Measurements from ENCODE around the gene AMOT.

The AMOT gene

DNA sequence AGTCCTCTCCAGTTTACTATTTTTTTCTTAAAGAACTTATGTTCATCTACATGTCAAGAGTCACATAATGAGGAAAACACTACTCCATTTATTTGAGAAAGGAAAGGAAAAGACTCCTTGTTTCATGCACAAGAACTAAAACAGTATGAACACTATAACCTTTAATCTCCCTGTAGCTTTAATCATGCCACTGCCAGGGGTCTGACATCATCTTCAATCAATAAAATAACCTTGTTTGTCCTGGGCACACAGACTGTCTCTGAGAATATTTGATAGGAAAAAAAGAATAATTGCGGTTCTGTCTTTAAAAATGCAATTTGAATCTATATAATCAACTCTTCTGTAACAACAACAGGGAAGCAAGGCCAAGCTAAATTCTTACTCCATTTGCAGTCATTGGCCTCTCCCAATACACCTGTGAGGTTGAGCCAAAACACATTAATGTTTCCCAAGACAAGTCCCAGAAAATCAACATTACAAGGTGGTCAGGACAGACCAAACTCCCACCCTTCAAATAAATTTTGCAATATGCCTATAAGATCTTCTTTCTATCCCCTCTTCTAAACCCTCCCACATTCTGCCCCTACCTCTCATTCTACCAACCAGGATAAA lies 13.2 kb downstream of the AMOT start:
- H3K9me3 Mint-ChIP-seq = no peaks in the 10 kb centered on the region
- ATAC-seq = no peak
- H3K4me1 Mint-ChIP-seq = no peaks in the 10 kb centered on the region
- DNase-seq = no peak
- H3K27ac Mint-ChIP-seq = no peak overlapping the region
- H3K36me3 Mint-ChIP-seq (ENCODE audit: low read depth) = no peaks in the 10 kb centered on the region
- no peaks in the 10 kb centered on the region for H3K27me3 Mint-ChIP-seq
- H3K4me3 Mint-ChIP-seq = no peak overlapping the region

DNA sequence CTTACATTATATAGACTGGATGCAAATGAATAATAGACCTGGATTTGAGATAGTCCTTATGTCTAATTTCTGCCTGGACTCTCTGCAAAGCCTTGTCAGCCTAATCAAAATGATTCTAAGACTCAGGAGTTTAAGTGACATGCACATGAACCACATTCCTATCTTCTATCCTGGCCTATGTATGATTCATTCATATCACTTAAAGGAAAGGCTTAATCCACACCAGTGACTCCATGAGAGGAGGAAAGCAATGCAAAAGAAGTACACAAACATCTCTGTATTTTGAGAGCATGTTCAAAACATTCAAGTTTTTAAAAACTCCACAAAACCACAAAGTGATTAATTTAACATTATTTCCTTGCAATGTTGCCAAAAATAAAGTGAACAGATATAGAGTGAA lies 14.6 kb downstream of the AMOT start:
- DNase-seq (no peak), ATAC-seq (no peak)
- Mint-ChIP-seq H3K27ac (no peak overlapping the region), H3K27me3 (no peaks in the 10 kb centered on the region), H3K36me3 (ENCODE audit: low read depth) (no peaks in the 10 kb centered on the region), H3K4me3 (no peak overlapping the region), H3K4me1 (peaks cover 3% of the 10 kb centered on the region), H3K9me3 (no peaks in the 10 kb centered on the region)

- Mint-ChIP-seq H3K36me3 (ENCODE audit: low read depth) (no peaks in the 10 kb centered on the region), H3K4me3 (no peak overlapping the region), H3K9me3 (no peaks in the 10 kb centered on the region), H3K4me1 (peaks cover 14% of the 10 kb centered on the region), H3K27ac (no peak overlapping the region), H3K27me3 (no peaks in the 10 kb centered on the region)
- DNase-seq = no peak
- no peak for ATAC-seq
These were observed 17.7 kb downstream of the AMOT start for GRCh38 chrX:112822892-112823291.

GRCh38 chrX:112820364-112821268 lies 20.0 kb downstream of the AMOT start:
- ATAC-seq = peak; percentile 93
- Mint-ChIP-seq H3K27ac (no peak overlapping the region), H3K9me3 (no peaks in the 10 kb centered on the region)

GRCh38 chrX:112819813-112820212 lies 20.8 kb downstream of the AMOT start:
- H3K27ac Mint-ChIP-seq = no peak overlapping the region
- H3K4me3 Mint-ChIP-seq = no peak overlapping the region
- no peaks in the 10 kb centered on the region for H3K27me3 Mint-ChIP-seq
- ATAC-seq (no peak), DNase-seq (no peak)
- H3K36me3 Mint-ChIP-seq (ENCODE audit: low read depth) = no peaks in the 10 kb centered on the region
- peaks cover 14% of the 10 kb centered on the region for H3K4me1 Mint-ChIP-seq
- no peaks in the 10 kb centered on the region for H3K9me3 Mint-ChIP-seq

More at GRCh38 chrX:112820364-112821268, 20.0 kb downstream of the AMOT start:
- no peaks in the 10 kb centered on the region for H3K27me3 Mint-ChIP-seq
- H3K4me1 Mint-ChIP-seq = peaks cover 14% of the 10 kb centered on the region
- H3K36me3 Mint-ChIP-seq (ENCODE audit: low read depth) = no peaks in the 10 kb centered on the region
- no peak for DNase-seq
- no peak overlapping the region for H3K4me3 Mint-ChIP-seq

- Mint-ChIP-seq H3K36me3 (ENCODE audit: low read depth) (no peaks in the 10 kb centered on the region), H3K4me1 (peaks cover 14% of the 10 kb centered on the region), H3K27ac (no peak overlapping the region), H3K27me3 (no peaks in the 10 kb centered on the region), H3K4me3 (no peak overlapping the region), H3K9me3 (no peaks in the 10 kb centered on the region)
- ATAC-seq = no peak
- DNase-seq = no peak
These were observed 21.5 kb downstream of the AMOT start for GRCh38 chrX:112819008-112819640.

GRCh38 chrX:112818114-112819007 lies 22.3 kb downstream of the AMOT start:
- no peak overlapping the region for H3K27ac Mint-ChIP-seq
- ATAC-seq = no peak

DNA sequence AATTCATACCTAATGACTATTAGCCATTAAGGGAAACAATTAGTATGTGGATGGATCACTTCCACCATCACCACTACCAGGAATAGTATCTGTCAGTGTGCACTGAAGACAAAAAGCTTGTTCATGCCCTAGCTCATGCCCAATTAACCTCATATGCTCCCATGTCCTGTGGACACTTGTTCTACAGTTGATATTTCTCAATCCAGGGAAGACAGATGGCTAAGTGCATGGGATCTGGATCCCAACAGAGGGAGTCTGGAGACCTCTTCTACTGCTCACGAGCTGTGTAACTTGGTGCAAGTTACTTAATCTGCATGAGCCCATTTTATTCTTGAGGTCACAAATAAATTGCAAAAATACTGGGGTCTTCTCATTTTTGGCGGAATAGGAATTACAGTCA lies 23.7 kb downstream of the AMOT start:
- H3K4me3 Mint-ChIP-seq = no peak overlapping the region
- peaks cover 14% of the 10 kb centered on the region for H3K4me1 Mint-ChIP-seq
- H3K9me3 Mint-ChIP-seq = no peaks in the 10 kb centered on the region
- no peak overlapping the region for H3K27ac Mint-ChIP-seq
- DNase-seq (no peak), ATAC-seq (no peak)
- H3K27me3 Mint-ChIP-seq = no peaks in the 10 kb centered on the region
- no peaks in the 10 kb centered on the region for H3K36me3 Mint-ChIP-seq (ENCODE audit: low read depth)

More at GRCh38 chrX:112818114-112819007, 22.3 kb downstream of the AMOT start:
- Mint-ChIP-seq H3K27me3 (no peaks in the 10 kb centered on the region), H3K36me3 (ENCODE audit: low read depth) (no peaks in the 10 kb centered on the region), H3K4me1 (peaks cover 14% of the 10 kb centered on the region), H3K9me3 (no peaks in the 10 kb centered on the region), H3K4me3 (no peak overlapping the region)
- DNase-seq = no peak

DNA sequence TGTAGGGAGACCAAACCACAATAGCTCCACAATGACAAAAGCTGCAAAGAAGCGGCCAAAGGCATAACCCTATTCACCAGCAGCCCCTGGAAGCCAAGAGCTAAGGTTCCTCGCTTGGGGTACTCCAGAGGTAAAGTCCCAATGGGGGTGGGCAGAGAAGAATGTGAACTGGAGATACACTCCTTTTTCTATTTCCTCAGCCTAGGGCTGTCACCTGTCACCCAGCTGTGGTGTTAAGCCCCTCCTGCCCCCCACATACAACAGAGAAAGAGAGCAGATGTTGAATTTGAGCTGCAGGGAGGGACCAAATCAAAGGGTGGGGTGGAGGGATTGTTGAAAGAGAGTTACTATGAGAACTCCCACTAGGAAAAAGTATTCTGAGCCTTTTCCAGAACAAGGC lies 26.1 kb downstream of the AMOT start:
- no peak for ATAC-seq
- H3K4me1 Mint-ChIP-seq = no peaks in the 10 kb centered on the region
- no peaks in the 10 kb centered on the region for H3K9me3 Mint-ChIP-seq
- H3K27me3 Mint-ChIP-seq = no peaks in the 10 kb centered on the region
- DNase-seq = no peak
- no peaks in the 10 kb centered on the region for H3K36me3 Mint-ChIP-seq (ENCODE audit: low read depth)
- H3K27ac Mint-ChIP-seq = no peak overlapping the region
- no peak overlapping the region for H3K4me3 Mint-ChIP-seq

GRCh38 chrX:112812741-112813140 lies 27.9 kb downstream of the AMOT start:
- no peaks in the 10 kb centered on the region for H3K4me1 Mint-ChIP-seq
- no peaks in the 10 kb centered on the region for H3K27me3 Mint-ChIP-seq
- H3K4me3 Mint-ChIP-seq = no peak overlapping the region
- DNase-seq (no peak), ATAC-seq (no peak)
- no peak overlapping the region for H3K27ac Mint-ChIP-seq
- H3K36me3 Mint-ChIP-seq (ENCODE audit: low read depth) = no peaks in the 10 kb centered on the region
- H3K9me3 Mint-ChIP-seq = no peaks in the 10 kb centered on the region

GRCh38 chrX:112808651-112809195 lies 31.9 kb downstream of the AMOT start:
- Mint-ChIP-seq H3K4me3 (no peak overlapping the region), H3K9me3 (no peaks in the 10 kb centered on the region), H3K27me3 (no peaks in the 10 kb centered on the region), H3K4me1 (no peaks in the 10 kb centered on the region), H3K36me3 (ENCODE audit: low read depth) (peaks cover 2% of the 10 kb centered on the region), H3K27ac (no peak overlapping the region)
- ATAC-seq (no peak), DNase-seq (no peak)

GRCh38 chrX:112808007-112808406 lies 32.6 kb downstream of the AMOT start:
- no peak for ATAC-seq
- Mint-ChIP-seq H3K4me1 (no peaks in the 10 kb centered on the region), H3K36me3 (ENCODE audit: low read depth) (peaks cover 2% of the 10 kb centered on the region)

GRCh38 chrX:112803060-112803459 lies 37.6 kb downstream of the AMOT start:
- H3K36me3 Mint-ChIP-seq (ENCODE audit: low read depth) = peaks cover 4% of the 10 kb centered on the region
- DNase-seq (no peak), ATAC-seq (no peak)
- no peaks in the 10 kb centered on the region for H3K4me1 Mint-ChIP-seq
- H3K27me3 Mint-ChIP-seq = no peaks in the 10 kb centered on the region
- no peak overlapping the region for H3K4me3 Mint-ChIP-seq
- H3K27ac Mint-ChIP-seq = no peak overlapping the region
- peaks cover 5% of the 10 kb centered on the region for H3K9me3 Mint-ChIP-seq

More at GRCh38 chrX:112808007-112808406, 32.6 kb downstream of the AMOT start:
- no peak for DNase-seq
- Mint-ChIP-seq H3K9me3 (no peaks in the 10 kb centered on the region), H3K4me3 (no peak overlapping the region), H3K27me3 (no peaks in the 10 kb centered on the region), H3K27ac (no peak overlapping the region)

GRCh38 chrX:112802541-112802940 lies 38.1 kb downstream of the AMOT start:
- H3K36me3 Mint-ChIP-seq (ENCODE audit: low read depth) = peaks cover 4% of the 10 kb centered on the region
- H3K27ac Mint-ChIP-seq = no peak overlapping the region
- H3K9me3 Mint-ChIP-seq = peaks cover 8% of the 10 kb centered on the region
- DNase-seq (no peak), ATAC-seq (no peak)
- H3K27me3 Mint-ChIP-seq = no peaks in the 10 kb centered on the region
- no peaks in the 10 kb centered on the region for H3K4me1 Mint-ChIP-seq
- no peak overlapping the region for H3K4me3 Mint-ChIP-seq

All from activated naive CD8-positive, alpha-beta T cell treated with anti-CD3 and anti-CD28 coated beads, Interleukin-2, amount 50 U/mL, for 24 hours (primary cell).